Erythroblast (primary cell): ENCODE measurements around the gene ABCA13.

Source experiments
- GATA1 ChIP-seq: IDR thresholded peaks from 2 replicates; pipeline ENCODE4 v1.6.1; 2011; ENCODE audit warnings: low read depth, mild to moderate bottlenecking, control low read depth, low read length, moderate library complexity
- POLR2A ChIP-seq: IDR thresholded peaks from 2 replicates; pipeline ENCODE4 v1.6.1; 2011; ENCODE audit warnings: mild to moderate bottlenecking, low read length

DNA sequence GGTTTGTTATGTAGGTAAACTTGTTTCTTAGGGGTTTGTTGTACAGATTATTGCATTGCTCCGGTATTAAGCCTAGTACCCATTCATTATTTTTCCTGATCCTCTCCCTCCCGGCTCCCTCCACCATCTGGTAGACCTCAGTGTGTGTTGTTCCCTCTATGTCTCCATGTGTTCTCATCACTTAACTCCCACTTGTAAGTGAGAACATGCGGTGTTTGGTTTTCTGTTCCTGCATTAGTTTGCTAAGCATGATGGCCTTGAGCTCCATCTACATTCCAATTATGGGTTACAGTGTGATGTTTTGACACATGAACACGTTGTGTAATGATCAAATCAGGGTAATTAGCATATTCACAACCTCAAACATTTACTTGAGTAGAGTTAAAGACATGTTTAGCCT is 237.5 kb downstream of the ABCA13 start:
- TF ChIP-seq POLR2A (no peak), GATA1 (no peak)
